Measurements from ENCODE around the gene RAB40C.

RAB40C gene

DNA sequence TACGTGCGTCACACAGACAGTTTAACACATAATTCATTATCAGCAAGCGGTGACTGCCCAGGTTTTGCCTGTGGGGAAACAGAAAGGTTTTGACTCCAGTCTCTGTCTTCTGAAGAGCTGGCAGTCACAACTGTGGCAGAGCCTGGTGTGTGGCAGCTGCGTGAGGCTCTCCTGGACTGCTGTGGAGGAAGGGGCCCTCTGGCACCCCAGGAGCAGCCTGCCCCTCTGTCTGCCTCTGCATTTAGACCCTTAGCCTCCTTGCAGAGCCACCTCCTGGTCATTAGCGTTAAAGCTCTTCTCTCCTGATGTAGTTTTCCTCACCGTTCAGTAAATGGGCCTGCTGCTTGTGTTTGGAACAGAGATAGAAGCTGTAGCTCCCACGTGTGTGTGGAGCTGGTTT, 10.9 kb downstream of the RAB40C start:
- DNase-seq (ENCODE audit: low spot score), result no peak
- TF ChIP-seq, protein P1, sequence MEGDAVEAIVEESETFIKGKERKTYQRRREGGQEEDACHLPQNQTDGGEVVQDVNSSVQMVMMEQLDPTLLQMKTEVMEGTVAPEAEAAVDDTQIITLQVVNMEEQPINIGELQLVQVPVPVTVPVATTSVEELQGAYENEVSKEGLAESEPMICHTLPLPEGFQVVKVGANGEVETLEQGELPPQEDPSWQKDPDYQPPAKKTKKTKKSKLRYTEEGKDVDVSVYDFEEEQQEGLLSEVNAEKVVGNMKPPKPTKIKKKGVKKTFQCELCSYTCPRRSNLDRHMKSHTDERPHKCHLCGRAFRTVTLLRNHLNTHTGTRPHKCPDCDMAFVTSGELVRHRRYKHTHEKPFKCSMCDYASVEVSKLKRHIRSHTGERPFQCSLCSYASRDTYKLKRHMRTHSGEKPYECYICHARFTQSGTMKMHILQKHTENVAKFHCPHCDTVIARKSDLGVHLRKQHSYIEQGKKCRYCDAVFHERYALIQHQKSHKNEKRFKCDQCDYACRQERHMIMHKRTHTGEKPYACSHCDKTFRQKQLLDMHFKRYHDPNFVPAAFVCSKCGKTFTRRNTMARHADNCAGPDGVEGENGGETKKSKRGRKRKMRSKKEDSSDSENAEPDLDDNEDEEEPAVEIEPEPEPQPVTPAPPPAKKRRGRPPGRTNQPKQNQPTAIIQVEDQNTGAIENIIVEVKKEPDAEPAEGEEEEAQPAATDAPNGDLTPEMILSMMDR (IDR thresholded peaks at IDR 0.05; ENCODE audit: extremely low read depth, missing control alignments), result no peak

DNA sequence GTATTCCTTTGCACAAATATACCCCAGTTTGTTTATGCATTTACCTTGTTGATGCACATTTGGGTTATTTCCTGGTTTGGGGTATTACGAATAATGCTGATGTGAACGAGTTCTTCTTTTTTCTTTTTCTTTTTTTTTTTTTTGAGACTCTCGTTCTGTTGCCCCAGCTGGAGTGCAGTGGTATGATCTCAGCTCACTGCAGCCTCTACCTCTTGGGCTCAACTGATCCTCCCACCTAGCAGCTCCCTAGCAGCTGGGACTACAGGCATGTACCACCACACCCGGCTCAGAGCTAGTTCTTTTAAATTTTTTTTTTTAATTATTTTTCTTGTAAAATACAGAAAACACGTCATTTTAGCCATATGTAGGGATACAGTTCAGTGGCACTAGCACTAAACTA, 14.1 kb downstream of the RAB40C start:
- no peak for DNase-seq (ENCODE audit: low spot score)
- TF ChIP-seq, protein P1 (IDR thresholded peaks at IDR 0.05; ENCODE audit: extremely low read depth, missing control alignments), result no peak

DNA sequence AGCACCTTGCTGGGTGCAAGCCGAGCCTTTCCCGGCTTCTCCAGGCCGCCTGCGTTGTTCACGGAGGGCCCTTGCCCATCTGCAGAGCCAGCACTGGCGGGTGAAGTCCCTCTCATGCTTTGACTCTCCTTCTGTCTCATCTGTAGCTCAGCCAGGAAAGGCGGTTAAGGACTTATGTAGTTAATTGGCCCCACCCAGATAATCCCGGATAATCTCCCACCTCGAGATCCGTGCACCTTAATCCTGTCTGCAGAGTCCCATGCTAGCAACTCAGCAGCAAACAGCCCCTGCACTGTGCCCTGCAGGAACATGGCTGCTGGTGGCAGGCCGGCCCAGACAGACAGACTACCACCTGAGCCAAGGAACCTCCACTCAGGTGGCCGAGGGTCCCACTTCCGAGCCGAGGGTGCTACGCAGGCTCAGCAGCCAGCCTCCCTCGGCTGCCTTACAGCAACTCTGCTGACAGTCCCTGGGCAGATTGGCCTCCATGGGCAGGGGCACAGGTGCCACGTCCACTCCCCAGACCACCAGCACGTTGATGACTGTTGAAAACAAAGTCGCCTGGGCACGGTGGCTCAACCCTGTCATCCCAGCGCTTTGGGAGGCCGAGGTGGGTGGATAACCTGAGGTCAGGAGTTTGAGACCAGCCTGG, 16.9 kb downstream of the RAB40C start:
- no peak for DNase-seq (ENCODE audit: low spot score)
- TF ChIP-seq, protein P1 (IDR thresholded peaks at IDR 0.05; ENCODE audit: extremely low read depth, missing control alignments), result no peak

DNA sequence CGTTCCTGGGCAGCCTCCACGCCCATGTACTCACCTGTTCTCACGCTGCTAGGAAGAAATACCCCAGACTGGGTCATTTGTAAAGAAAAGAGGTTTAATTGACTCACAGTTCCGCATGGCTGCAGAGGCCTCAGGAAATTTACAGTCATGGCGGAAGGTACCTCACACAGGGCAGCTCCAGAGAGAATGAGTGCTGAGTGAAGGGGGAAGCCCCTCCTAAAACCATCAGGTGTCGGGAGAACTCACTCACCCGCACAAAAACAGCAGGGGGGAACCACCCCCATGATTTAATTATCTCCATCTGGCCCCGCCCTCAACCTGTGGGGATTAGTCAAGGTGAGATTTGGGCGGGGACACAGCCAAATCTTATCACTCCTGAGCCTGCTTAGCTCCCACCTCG, 18.2 kb downstream of the RAB40C start:
- DNase-seq (ENCODE audit: low spot score), result no peak

DNA sequence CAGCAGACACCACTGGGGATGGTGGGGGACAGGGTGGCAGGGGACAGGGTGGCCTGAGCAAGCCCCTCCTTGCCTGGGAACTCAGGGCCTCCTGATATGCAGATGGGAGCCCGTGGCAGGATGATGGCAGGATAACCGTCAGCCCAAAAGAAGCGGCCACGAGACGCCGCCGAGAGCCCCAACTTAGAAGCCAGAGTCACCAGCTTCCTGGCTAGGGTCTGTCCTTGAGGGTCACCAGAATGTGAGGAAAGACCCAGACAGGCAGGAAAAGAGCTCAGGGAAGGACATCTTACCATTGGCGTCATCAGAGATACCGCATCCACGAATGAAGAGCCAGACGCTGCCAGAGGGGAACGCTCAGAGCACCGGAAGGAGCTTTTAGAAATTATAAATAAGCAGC, 19.4 kb downstream of the RAB40C start:
- DNase-seq (ENCODE audit: low spot score), result no peak
- TF ChIP-seq, protein P1 (IDR thresholded peaks at IDR 0.05; ENCODE audit: extremely low read depth, missing control alignments), result no peak

More for the DNA sequence above, 18.2 kb downstream of the RAB40C start:
- TF ChIP-seq, protein P1 (IDR thresholded peaks at IDR 0.05; ENCODE audit: extremely low read depth, missing control alignments), result no peak

DNA sequence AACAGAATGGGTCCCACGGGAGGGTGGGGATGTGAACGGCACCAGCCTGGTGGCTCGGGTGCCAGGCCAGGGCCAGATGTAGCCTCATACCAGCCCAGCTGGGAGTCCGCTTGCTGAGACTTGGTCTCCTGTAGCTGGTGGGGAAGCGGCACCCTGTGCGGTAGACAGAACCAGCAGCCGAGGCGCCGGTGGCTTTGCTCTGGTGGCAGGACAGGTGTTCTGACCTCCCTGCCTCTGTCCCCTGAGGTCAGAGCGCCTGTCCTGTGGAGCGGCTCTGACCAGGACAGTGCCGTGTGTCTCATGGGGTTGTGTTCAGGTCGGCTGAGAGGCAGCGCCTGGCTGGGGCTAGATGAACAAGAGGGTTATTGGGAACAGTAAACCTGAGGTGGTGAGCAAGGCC, 20.1 kb downstream of the RAB40C start:
- TF ChIP-seq, protein P1 (IDR thresholded peaks at IDR 0.05; ENCODE audit: extremely low read depth, missing control alignments), result no peak
- no peak for DNase-seq (ENCODE audit: low spot score)

DNA sequence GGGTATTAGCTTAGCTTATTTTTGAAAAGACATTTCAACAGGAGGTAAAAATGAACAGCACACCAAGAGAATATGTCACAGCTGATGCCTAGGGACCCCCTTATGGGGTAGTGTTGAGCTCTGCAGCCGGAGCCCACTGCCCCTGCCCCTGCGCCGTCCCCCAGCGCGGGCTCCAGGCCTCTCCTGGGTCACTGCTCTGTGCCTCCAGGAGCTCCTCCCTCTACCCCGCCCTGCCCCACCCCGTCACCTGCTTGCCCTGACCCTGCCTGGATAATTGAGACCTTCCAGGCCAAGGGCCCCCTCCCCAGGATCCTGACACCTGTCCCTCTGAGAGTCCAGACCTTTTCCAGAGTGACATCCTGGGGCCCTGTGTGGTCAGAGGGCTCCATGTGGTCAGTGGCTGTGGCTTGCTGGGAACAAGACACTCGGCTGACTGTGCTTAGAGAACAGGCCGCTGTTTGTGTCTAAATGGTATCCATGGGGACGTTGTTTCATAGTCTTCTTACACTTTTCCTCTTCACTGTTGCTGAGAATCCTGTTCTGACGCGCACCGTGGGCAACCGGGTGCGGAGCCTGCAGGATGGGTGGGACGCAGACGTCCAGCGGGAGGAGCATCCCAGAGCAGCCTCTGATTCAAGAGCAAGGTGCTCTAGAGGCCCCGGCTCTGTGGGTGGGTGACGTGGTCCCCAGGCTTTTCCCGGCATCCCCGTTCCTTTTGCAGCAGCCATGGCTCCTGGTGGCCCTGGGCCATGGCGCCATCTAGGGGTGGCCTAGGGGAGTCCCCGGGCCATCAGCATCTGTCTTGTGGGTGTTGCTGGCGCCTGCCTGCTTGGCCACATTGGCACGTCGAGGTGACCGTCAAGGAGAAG, 20.9 kb downstream of the RAB40C start:
- DNase-seq (ENCODE audit: low spot score), result peak; percentile 54
- TF ChIP-seq, protein P1 (IDR thresholded peaks at IDR 0.05; ENCODE audit: extremely low read depth, missing control alignments), result peak; percentile 22
